GM18505 (cell line): ENCODE measurements around the gene HES3.
A peak's percentile ranks its signal among the peaks of the same experiment; 100 is the strongest.

Experiments
- ATAC-seq: cut with Tn5 transposase; IDR thresholded peaks from one replicate; pipeline ENCODE4 v1.9.1; 2021; ENCODE audit not compliant: unreplicated experiment
- POLR2A ChIP-seq: IDR thresholded peaks from 4 replicates; pipeline ENCODE4 v1.6.1; 2011; ENCODE audit warnings: borderline replicate concordance; ENCODE audit not compliant: insufficient read depth, insufficient read length; ENCODE audit errors: extremely low read depth

HES3 gene

DNA sequence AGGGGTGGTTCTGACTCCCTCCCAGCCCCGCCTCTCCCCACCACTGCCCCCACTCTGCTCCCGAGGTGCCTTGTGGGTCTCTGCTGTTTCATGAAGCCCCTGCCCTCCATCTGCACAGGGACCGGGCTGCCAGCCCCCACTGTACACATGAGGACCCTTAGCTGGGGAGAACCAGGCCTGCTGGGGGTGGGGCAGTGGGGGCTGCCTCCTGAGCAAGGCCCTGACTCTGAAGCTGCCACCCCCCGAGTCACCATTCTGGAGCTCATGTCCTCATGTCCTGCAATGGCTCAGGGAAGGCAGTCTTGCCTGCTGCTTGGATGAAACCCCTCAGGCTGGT lies 8.4 kb downstream of the HES3 start:
- ATAC-seq, result no peak
- no peak for TF ChIP-seq POLR2A

DNA sequence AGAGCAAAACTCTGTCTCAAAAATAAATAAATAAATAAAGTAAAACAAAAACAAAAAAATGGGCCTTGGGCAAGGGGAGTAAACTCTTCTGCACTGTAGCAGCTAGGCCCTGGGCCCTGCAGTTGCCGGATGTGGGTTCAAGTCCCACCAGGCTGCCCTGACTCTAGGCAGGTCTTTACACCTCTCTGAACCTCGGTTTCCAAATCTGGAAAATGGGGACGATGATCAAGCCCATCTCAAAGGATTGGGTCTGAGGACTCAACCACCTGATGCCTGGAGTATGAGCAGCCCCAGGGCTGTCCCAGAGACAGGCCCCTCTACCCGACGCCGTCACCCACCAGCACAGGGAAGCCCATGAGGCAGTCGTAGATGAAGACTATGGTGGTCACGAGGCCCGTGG lies 9.4 kb downstream of the HES3 start:
- no peak for ATAC-seq
- no peak for TF ChIP-seq POLR2A

DNA sequence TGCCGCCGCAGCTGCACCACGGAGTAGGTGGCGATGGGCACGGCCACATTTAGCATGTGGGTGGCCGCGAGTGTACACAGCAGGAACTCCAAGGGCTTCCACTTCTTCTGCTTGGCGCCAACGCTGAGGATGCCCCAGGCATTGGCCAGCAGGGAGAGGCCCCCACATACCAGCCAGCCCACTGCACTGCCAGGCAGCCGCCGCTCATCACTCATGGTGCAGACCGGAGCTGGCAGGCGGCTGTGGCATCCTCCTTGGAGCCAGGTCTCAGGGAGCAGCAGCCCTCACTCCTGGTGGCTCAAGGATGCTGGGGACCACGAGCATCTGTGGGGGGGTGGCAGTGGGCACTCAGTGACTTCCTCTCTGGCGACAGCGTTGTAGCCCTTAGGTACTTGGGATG lies 10.7 kb downstream of the HES3 start:
- ATAC-seq, result no peak
- TF ChIP-seq POLR2A, result no peak

GRCh38 chr1:6256645-6257044 lies 12.7 kb downstream of the HES3 start:
- TF ChIP-seq POLR2A, result no peak
- ATAC-seq, result no peak

- no peak for TF ChIP-seq POLR2A
- no peak for ATAC-seq
These were observed 13.6 kb downstream of the HES3 start for GRCh38 chr1:6257541-6258069.

- ATAC-seq, result no peak
- no peak for TF ChIP-seq POLR2A
These were observed 14.7 kb downstream of the HES3 start for GRCh38 chr1:6258675-6259074.

- ATAC-seq, result no peak
- no peak for TF ChIP-seq POLR2A
These were observed 15.7 kb downstream of the HES3 start for GRCh38 chr1:6259491-6260362.

GRCh38 chr1:6260433-6260934 lies 16.5 kb downstream of the HES3 start:
- ATAC-seq, result peak; percentile 28
- no peak for TF ChIP-seq POLR2A

DNA sequence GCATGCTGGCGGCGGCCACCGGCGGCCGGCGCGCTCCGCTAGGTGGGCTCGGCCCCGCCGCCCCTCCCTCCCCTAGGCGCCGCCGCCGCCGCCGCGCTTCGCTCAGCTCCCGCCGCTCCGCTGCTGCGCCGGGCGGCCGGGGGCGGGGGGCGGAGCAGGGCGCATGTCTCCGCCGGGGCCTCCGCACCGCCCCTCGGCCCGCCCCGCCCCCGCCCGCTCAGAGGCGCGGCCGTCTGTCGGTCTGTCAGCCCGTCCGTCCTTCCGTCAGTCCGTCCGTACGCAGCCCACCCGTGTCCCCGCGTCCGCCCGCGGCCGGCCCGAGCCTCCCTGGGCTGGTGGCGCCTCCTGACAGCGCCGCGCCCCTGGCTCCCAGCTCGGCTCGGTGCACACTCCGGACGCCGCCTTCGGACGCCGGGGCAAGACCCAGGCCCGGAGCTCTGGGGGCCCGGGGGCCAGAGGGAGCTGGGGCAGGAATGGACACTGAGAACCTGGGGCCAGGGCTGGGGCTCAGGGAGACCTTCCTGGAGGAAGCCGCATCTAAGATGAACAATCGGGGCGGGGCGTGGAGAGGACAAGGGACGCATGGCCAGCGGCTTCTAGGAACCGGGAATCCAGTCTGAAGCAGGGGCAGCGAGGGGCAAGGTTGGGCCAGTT lies 17.1 kb downstream of the HES3 start, which contains the start of gene GPR153:
GPR153 (minus strand) TSS at position 138 of the 654 bp plus-strand sequence. CDS start 6,193 bp downstream, outside the sequence.
- no peak for TF ChIP-seq POLR2A
- peak; percentile 49 for ATAC-seq

- no peak for TF ChIP-seq POLR2A
- ATAC-seq, result no peak
These were observed 17.6 kb downstream of the HES3 start for GRCh38 chr1:6261615-6261995.

DNA sequence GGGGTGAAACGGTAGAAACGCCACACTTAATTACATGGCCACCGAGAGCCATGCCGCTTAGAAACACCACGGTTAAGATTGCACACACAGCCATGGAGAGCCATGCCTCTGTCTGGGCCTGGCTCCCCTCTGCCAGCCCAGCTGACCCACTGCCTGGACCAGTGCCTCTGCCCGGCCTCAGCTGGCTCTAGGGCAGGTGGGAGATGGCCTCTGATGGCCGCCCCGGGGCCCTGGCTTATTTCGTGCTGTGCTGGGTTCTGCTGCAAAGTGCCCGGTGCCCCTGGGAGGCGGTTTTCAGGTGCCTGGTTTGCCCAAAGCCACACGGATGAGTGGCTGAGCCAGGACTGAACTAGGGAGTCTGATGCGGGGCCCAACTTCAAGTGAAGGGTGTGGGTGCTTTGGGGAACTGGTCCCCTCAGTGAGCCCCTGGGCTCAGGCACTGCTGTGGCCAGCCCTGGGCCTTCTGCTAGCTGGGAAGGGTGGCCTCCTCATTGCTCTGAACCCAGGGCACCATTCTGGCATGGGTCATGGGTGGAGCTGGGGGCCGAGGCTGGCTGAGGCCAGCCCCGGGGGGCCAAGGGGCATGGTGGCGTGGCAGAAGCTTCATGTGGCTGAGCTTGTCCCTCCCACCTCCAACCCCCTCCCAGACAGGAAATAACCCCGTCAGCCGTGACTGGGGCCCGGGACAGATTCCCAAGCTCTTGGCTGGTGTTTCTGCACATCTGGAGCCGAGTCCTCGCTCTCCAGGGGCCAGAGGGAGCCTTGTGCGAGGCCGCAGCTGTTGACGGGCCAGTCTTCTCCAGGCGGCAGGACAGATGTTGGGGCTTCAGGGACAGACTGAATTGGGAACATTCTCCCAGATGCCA lies 18.8 kb downstream of the HES3 start:
- no peak for TF ChIP-seq POLR2A
- ATAC-seq, result no peak

- ATAC-seq, result no peak
- TF ChIP-seq POLR2A, result no peak
These were observed 19.7 kb downstream of the HES3 start for GRCh38 chr1:6263716-6264115.

- no peak for TF ChIP-seq POLR2A
- ATAC-seq, result no peak
These were observed 21.2 kb downstream of the HES3 start for GRCh38 chr1:6265151-6265550.
